OCI-LY7 (cell line): ENCODE measurements around the gene UBA1.

ENCODE experiments used
- CTCF ChIP-seq: fragments of 200-600 bp; sonication (generic); conservative IDR thresholded peaks from 2 replicates; pipeline ENCODE4 v1.5.1; 2014; ENCODE audit warnings: mild to moderate bottlenecking, antibody characterized with exemption, low read length, moderate library complexity, mixed read lengths
- EZH2phosphoT487 ChIP-seq: fragments of 200-600 bp; sonication (generic); IDR thresholded peaks from 2 replicates; pipeline ENCODE4 v1.6.1; 2018; ENCODE audit warnings: low read depth, borderline replicate concordance, mild to moderate bottlenecking, mixed run types, antibody characterized with exemption, low read length, moderate library complexity, mixed read lengths

GRCh38 chrX:47186096-47186740, 7.4 kb upstream of the UBA1 start:
- TF ChIP-seq CTCF (no peak), EZH2phosphoT487 (no peak)
